ENCODE results near the gene AGPAT2.

AGPAT2 gene

GRCh38 chr9:136690806-136691261 lies 3.6 kb upstream of the AGPAT2 start:
- TF ChIP-seq GATA3 (IDR thresholded peaks at IDR 0.05; ENCODE audit: low read depth, low read length), result no peak
- no peak for TF ChIP-seq GATA2 (IDR thresholded peaks at IDR 0.05; ENCODE audit: low read depth, low read length)

DNA sequence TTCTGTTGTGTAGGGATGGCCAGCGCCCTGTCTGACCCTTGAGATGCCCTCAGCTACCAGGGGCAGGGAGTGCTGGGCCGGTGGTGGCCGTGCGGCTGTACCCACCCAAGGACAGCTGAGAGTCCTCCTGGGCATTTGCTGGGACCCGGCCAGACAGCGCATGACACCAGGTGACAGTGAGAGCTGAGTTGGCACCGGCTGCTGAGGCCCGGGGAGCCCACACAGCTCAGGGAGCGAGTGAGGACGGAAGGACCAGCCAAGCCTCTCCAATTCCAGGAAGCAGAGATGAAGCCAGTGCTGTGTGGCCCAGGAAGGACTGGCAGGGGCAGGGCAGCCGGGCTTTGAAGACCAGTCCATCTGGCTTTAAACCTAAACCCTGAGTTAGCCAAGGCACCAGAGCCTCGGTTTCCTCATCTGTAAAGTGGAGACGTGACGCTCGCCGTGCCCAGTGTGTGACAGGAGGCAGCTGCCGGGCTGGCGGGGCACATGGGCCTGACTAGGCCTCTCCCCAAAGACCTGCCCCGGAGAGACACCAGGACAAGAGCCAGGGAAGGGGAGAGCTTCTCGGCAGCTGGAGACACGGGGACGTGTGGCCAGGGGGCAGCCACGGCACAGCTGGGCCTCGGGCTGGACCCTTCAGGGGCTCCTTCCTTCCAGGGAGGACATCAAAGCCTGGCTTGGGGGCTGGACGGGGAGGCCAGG lies 3.0 kb upstream of the AGPAT2 start:
- TF ChIP-seq GATA3 (IDR thresholded peaks at IDR 0.05; ENCODE audit: low read depth, low read length) (no peak), GATA2 (IDR thresholded peaks at IDR 0.05; ENCODE audit: low read depth, low read length) (no peak)

DNA sequence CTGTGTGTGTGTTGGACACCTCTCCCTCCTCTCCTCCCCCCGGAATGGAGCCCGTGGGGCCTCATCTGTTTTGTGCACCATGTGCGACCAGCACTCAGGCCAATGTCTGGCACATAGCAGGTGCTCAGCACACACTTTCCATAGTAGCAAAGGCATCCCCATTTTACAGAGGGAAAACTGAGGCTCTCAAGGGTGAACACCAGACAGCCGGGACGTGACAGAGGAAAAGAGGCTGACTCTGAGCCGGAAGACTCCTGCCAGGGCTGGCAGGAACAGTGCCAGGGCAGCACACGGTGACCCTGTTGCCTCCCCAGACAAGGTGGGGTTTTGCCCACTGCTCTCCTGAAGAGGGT lies 1.8 kb upstream of the AGPAT2 start:
- TF ChIP-seq GATA2 (IDR thresholded peaks at IDR 0.05; ENCODE audit: low read depth, low read length), result no peak

DNA sequence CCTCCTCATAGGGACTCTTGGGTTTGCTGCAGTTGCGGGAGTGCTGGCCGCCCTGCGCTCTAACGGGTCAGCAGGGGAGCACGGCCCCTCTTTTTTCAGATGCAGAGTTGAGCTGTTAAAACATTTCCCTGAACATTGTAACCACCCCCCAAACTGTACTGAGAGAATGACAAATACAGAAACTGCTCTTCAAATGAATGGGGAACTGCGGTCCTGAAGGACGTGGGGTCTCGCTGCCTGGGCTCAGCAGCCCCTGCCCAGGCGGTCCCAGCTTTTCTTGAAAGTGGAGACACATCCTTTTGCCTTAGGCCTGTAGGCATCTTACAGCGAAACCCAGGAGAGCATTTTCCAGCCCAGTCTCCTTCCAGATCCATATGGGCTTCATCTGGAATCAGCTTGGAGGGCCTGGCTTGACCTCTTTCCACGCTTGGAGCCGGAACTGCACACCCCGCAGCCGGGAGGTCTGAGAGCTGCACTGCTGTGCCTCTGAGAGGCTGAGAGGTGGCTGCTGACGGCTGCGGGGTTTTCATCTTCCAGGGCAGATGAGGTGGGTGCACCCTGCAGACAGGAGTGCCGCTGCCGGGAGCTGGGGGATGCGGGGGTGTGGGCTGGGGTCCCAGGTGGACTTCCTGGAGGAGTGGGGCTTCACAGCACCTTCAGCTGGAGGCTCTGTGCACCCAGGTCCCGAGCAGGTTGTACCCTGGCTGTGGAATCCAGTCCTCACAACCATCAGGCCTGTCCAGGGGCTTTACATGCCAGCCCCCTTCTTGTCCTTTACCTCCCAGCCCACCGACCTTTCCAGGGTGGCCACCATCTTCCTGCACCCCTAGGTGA lies 1.2 kb upstream of the AGPAT2 start:
- no peak for TF ChIP-seq GATA3 (IDR thresholded peaks at IDR 0.05; ENCODE audit: low read depth, low read length)
- TF ChIP-seq GATA2 (IDR thresholded peaks at IDR 0.05; ENCODE audit: low read depth, low read length), result no peak

GRCh38 chr9:136687721-136688223 lies 515 bp upstream of the AGPAT2 start:
- TF ChIP-seq GATA3 (IDR thresholded peaks at IDR 0.05; ENCODE audit: low read depth, low read length), result no peak
- TF ChIP-seq GATA2 (IDR thresholded peaks at IDR 0.05; ENCODE audit: low read depth, low read length), result no peak

- TF ChIP-seq GATA3 (IDR thresholded peaks at IDR 0.05; ENCODE audit: low read depth, low read length) (no peak), GATA2 (IDR thresholded peaks at IDR 0.05; ENCODE audit: low read depth, low read length) (no peak)
Observed at GRCh38 chr9:136686534-136686793, 793 bp downstream of the AGPAT2 start.

- no peak for TF ChIP-seq GATA3 (IDR thresholded peaks at IDR 0.05; ENCODE audit: low read depth, low read length)
- no peak for TF ChIP-seq GATA2 (IDR thresholded peaks at IDR 0.05; ENCODE audit: low read depth, low read length)
Observed at GRCh38 chr9:136685790-136686533, 1.3 kb downstream of the AGPAT2 start.

DNA sequence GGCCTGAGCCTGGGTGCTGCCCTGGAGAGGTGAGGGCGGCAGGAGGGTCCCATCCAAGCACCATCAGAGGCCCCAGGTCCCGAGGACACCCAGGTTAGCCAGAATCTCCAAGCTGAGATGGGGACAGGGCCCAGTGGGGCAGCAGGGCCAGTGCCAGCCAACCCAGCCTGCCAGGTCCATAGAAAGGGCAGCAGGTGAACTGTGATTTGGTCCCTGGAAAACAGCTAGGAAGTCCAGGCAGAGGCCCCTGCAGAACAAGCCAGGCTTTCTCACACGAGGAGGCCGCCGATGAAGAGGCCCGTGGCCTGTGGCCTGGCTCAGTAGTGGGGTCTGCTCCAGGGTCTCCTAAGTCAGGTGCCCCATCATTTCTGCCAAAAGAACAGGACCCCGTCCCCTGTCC lies 2.0 kb downstream of the AGPAT2 start:
- TF ChIP-seq GATA3 (IDR thresholded peaks at IDR 0.05; ENCODE audit: low read depth, low read length), result no peak
- no peak for TF ChIP-seq GATA2 (IDR thresholded peaks at IDR 0.05; ENCODE audit: low read depth, low read length)

GRCh38 chr9:136684799-136685198 lies 2.5 kb downstream of the AGPAT2 start:
- TF ChIP-seq GATA3 (IDR thresholded peaks at IDR 0.05; ENCODE audit: low read depth, low read length) (no peak), GATA2 (IDR thresholded peaks at IDR 0.05; ENCODE audit: low read depth, low read length) (no peak)

- no peak for TF ChIP-seq GATA2 (IDR thresholded peaks at IDR 0.05; ENCODE audit: low read depth, low read length)
- no peak for TF ChIP-seq GATA3 (IDR thresholded peaks at IDR 0.05; ENCODE audit: low read depth, low read length)
Observed at GRCh38 chr9:136684339-136684738, 2.9 kb downstream of the AGPAT2 start.

DNA sequence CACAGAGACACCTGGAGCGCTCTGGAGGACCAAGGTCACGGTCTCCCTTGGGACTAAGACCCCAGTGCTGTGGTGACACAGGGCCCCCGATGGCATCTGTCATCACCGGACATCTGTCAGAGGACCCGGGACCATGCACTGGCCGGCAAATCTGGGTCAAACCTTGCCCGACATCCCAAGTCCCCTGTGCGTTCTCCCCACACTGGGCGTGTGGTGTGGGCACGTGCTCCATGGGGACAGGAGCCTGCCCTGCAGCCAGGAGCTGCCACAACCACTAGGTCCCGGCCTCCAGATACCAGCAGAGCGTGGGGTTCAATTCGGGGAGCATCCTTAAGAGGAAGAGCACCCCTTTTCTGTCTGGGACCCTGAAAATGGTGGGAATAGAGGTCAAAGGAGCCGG lies 3.5 kb downstream of the AGPAT2 start:
- TF ChIP-seq GATA2 (IDR thresholded peaks at IDR 0.05; ENCODE audit: low read depth, low read length), result no peak
- no peak for TF ChIP-seq GATA3 (IDR thresholded peaks at IDR 0.05; ENCODE audit: low read depth, low read length)

GRCh38 chr9:136683173-136683745 lies 4.0 kb downstream of the AGPAT2 start:
- TF ChIP-seq GATA2 (IDR thresholded peaks at IDR 0.05; ENCODE audit: low read depth, low read length) (no peak), GATA3 (IDR thresholded peaks at IDR 0.05; ENCODE audit: low read depth, low read length) (no peak)

DNA sequence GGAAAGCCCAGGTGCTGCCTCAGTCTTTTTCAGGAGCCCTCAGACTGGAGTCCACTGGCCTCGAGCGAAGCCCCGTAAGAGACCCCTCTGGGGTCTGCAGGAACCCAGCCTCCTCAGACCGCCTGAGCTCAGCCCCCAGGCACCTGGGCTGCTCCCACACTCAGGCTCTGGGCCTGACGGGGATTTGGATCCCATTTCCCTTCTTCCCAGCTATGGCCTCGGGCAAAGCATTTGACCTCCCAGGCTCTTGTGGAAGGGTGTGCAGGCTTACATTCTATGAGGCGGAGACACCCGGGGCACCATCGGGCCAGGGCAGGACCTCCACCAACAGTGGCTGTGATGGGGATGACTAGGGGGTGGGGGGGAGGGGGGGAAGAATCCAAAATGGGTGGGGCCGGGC lies 4.5 kb downstream of the AGPAT2 start:
- TF ChIP-seq GATA2 (IDR thresholded peaks at IDR 0.05; ENCODE audit: low read depth, low read length) (no peak), GATA3 (IDR thresholded peaks at IDR 0.05; ENCODE audit: low read depth, low read length) (no peak)

Measured in SH-SY5Y (cell line).